ENCODE results near the gene TNFSF18. TPM values are rescaled to one million over a fixed set of nuclear protein-coding genes. Genes with fewer than 3 reads are reported as not detected.

The TNFSF18 gene
- total RNA-seq, 2 donors from 2014 or later, result 1.1 TPM; not detected in 1

DNA sequence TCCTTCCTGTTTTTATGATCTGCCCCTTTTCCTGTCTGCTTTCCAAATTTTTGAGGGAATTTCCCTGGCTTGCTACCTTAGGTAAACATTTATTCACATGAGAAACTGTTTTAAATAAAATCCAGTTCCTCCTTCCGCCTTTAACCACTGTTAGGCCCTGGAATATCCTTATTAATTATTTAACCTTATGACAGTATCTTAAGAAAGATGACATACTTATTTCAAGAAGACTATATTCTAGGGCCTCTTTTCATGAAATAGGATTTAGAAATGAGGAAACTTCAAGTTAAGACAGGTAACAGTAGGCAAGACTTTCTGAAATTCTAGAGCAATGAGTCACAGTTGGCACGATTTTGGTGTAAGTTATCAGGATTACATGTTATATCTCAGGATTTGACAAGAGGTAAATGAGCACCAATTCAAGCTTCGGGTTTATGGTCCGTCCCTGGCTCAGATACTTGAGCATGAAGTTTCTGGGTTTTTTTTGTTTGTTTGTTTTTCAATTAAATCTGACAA lies 2.0 kb upstream of the TNFSF18 start:
- H3K4me1 ChIP-seq (ENCODE audit: control insufficient read depth in 1 of 2, low read depth in 2 of 2), result peaks cover 12 to 18% of the 10 kb centered on the region in 2 donors
- no peaks in the 10 kb centered on the region for H3K36me3 ChIP-seq
- H3K27ac ChIP-seq, result no peak overlapping the region
- no peak overlapping the region for H3K4me3 ChIP-seq
- H3K9me3 ChIP-seq, result no peaks in the 10 kb centered on the region
- ATAC-seq (ENCODE audit: insufficient number of reproducible peaks, low FRiP score, low read depth) (no peak), DNase-seq (ENCODE audit: low spot score) (no peak)
- H3K27me3 ChIP-seq (replicated peaks; ENCODE audit: insufficient read depth), result no peaks in the 10 kb centered on the region
- TF ChIP-seq CTCF (IDR thresholded peaks at IDR 0.05), result no peak

GRCh38 chr1:173049322-173049633 lies 1.5 kb downstream of the TNFSF18 start:
- ATAC-seq (ENCODE audit: insufficient number of reproducible peaks, low FRiP score, low read depth), result no peak
- Histone ChIP-seq H3K4me1 (ENCODE audit: control insufficient read depth in 1 of 2, low read depth in 2 of 2) (peaks cover 12 to 18% of the 10 kb centered on the region in 2 donors), H3K27ac (no peak overlapping the region), H3K4me3 (no peak overlapping the region), H3K36me3 (no peaks in the 10 kb centered on the region), H3K9me3 (no peaks in the 10 kb centered on the region), H3K27me3 (replicated peaks; ENCODE audit: insufficient read depth) (no peaks in the 10 kb centered on the region)
- TF ChIP-seq CTCF (IDR thresholded peaks at IDR 0.05), result no peak
- DNase-seq (ENCODE audit: low spot score), result no peak

- no peak overlapping the region for H3K27ac ChIP-seq
- peaks cover 12 to 18% of the 10 kb centered on the region in 2 donors for H3K4me1 ChIP-seq (ENCODE audit: control insufficient read depth in 1 of 2, low read depth in 2 of 2)
- ATAC-seq (ENCODE audit: insufficient number of reproducible peaks, low FRiP score, low read depth) (no peak), DNase-seq (ENCODE audit: low spot score) (no peak)
- H3K36me3 ChIP-seq, result no peaks in the 10 kb centered on the region
- no peaks in the 10 kb centered on the region for H3K9me3 ChIP-seq
- H3K4me3 ChIP-seq, result no peak overlapping the region
- TF ChIP-seq CTCF (IDR thresholded peaks at IDR 0.05), result no peak
- H3K27me3 ChIP-seq (replicated peaks; ENCODE audit: insufficient read depth), result no peaks in the 10 kb centered on the region
Observed at GRCh38 chr1:173048621-173049321, 2.0 kb downstream of the TNFSF18 start.

GRCh38 chr1:173044656-173045055 lies 6.1 kb downstream of the TNFSF18 start:
- Histone ChIP-seq H3K36me3 (no peaks in the 10 kb centered on the region), H3K9me3 (no peaks in the 10 kb centered on the region), H3K4me3 (no peak overlapping the region), H3K27me3 (replicated peaks; ENCODE audit: insufficient read depth) (no peaks in the 10 kb centered on the region), H3K27ac (no peak overlapping the region), H3K4me1 (ENCODE audit: control insufficient read depth in 1 of 2, low read depth in 2 of 2) (no peaks in the 10 kb centered on the region)
- no peak for TF ChIP-seq CTCF (IDR thresholded peaks at IDR 0.05)
- DNase-seq (ENCODE audit: low spot score), result no peak
- ATAC-seq (ENCODE audit: insufficient number of reproducible peaks, low FRiP score, low read depth), result no peak

DNA sequence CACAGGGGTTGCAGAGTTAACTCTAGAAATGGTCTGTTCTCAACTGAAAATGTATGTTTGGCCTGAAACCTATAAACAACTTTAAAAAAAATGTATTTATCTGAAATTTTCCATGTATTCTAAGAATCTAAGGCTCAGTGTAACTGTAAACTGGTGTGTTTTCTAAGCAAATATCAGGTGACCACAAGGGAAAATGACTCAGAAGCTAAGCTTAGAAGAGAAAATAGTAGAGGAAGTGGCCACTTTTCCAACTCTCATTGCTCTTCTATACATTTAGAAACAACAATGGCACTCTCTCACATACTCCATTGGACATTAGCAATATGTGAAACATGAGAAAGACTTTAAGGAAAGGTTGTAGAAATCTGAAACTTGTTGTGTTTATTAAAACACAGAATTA lies 7.5 kb downstream of the TNFSF18 start:
- Histone ChIP-seq H3K36me3 (no peaks in the 10 kb centered on the region), H3K4me1 (ENCODE audit: control insufficient read depth in 1 of 2, low read depth in 2 of 2) (no peaks in the 10 kb centered on the region), H3K27me3 (replicated peaks; ENCODE audit: insufficient read depth) (no peaks in the 10 kb centered on the region), H3K27ac (no peak overlapping the region), H3K4me3 (no peak overlapping the region), H3K9me3 (no peaks in the 10 kb centered on the region)
- TF ChIP-seq CTCF (IDR thresholded peaks at IDR 0.05), result no peak
- ATAC-seq (ENCODE audit: insufficient number of reproducible peaks, low FRiP score, low read depth), result no peak
- DNase-seq (ENCODE audit: low spot score), result no peak
